Stomach smooth muscle (tissue), 2 donors: Measurements from ENCODE around the gene PEPD.
"Not testable (repeated sequence)": the region's sequence is repeated elsewhere in the genome, so short reads cannot be mapped to it uniquely, and the experiment has no call there.

Experiments used
- H3K27ac ChIP-seq: one replicate; pipeline ENCODE4 v1.7.0; 2013; ENCODE audit warnings: mild to moderate bottlenecking, low read length, inconsistent platforms
- H3K27me3 ChIP-seq, 2 donors: one replicate each; pipeline ENCODE4 v1.7.0; 2013; ENCODE audit warnings: low read length in 2 of 2; ENCODE audit not compliant: insufficient read depth in 2 of 2, control insufficient read depth in 1 of 2
- H3K36me3 ChIP-seq, 2 donors: one replicate each; pipeline ENCODE4 v1.7.0; 2013; ENCODE audit warnings: low read length in 2 of 2; ENCODE audit not compliant: control insufficient read depth in 2 of 2, insufficient read depth in 2 of 2
- H3K4me1 ChIP-seq: one replicate; pipeline ENCODE4 v1.7.0; 2013; ENCODE audit warnings: low read length; ENCODE audit not compliant: control insufficient read depth, insufficient read depth
- H3K4me3 ChIP-seq, 2 donors: one replicate each; pipeline ENCODE4 v1.7.0; 2013; ENCODE audit warnings: low read length in 2 of 2
- H3K9ac ChIP-seq, 2 donors: one replicate each; pipeline ENCODE4 v1.7.0; 2013; ENCODE audit warnings: low read length in 2 of 2, mild to moderate bottlenecking in 1 of 2
- H3K9me3 ChIP-seq, 2 donors: one replicate each; pipeline ENCODE4 v1.7.0; 2013; ENCODE audit warnings: low read length in 2 of 2; ENCODE audit not compliant: control insufficient read depth in 2 of 2
- donor health status: healthy.
- donor health status: Pancreatic carcinoma.

PEPD gene

DNA sequence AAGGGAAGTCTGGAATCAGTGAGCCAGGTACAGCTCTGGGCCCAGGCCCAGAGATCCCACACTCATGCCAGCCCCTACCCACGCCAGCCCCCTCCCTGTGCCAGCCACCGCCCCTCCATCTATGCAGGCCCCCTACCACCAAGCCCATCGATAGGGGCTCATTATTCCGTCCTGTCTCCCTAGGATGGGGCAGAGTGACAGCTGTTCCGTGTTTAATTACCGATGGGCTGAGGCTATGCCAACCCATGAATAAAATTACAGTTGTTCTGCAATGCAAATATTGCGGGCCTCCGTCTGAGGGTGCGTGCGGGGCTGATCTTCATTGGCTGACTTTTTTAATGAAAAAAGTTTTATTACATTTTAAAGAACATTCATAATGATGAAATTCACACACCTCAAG lies 35.6 kb upstream of the PEPD start:
- Histone ChIP-seq H3K9me3 (no peaks in the 10 kb centered on the region), H3K36me3 (no peaks in the 10 kb centered on the region), H3K4me3 (no peak overlapping the region), H3K9ac (no peak overlapping the region), H3K27me3 (peaks cover 0 to 5% of the 10 kb centered on the region in 2 donors), H3K4me1 (no peaks in the 10 kb centered on the region), H3K27ac (no peak overlapping the region)

DNA sequence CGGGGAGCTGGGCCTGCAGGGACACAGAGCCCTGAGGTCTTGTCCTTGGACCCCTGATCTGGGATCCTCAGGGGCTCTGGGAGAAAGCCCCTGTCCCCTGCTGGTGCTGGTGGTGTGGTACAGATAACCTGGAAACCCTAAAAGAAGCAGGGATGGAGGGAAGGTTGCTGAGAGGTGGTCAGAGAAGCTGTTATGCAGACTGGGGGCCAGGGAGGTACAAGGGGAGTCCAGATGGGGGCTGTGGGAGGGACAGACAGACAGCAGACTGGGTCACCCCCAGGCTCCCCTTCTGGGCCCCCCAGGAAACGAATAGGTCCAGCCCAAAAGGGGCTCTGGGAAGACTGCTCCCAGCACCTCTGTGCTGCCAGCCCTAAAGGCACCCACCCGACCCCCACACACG lies 34.7 kb upstream of the PEPD start:
- no peak overlapping the region for H3K9ac ChIP-seq
- H3K27me3 ChIP-seq, result peaks cover 0 to 5% of the 10 kb centered on the region in 2 donors
- H3K27ac ChIP-seq, result no peak overlapping the region
- no peaks in the 10 kb centered on the region for H3K4me1 ChIP-seq
- H3K4me3 ChIP-seq, result no peak overlapping the region
- no peaks in the 10 kb centered on the region for H3K36me3 ChIP-seq
- H3K9me3 ChIP-seq, result no peaks in the 10 kb centered on the region

DNA sequence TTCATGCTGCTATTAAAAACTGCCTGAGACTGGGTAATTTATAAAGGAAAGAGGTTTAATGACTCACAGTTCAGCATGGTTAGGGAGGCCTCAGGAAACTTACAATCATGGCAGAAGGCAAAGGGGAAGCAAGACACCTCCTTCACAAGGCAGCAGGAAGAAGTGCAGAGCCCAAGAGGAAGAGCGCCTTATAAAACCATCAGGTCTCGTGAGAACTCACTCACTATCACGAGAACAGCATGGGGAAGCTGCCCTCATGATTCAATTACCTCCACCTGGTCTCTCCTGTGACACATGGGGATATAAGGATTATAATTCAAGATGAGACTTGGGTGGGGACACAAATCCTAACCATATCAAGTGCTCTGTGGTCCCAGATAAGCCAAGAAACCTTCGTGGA lies 34.1 kb upstream of the PEPD start:
- H3K27ac ChIP-seq, H3K27me3 ChIP-seq, H3K9me3 ChIP-seq, H3K9ac ChIP-seq, H3K4me3 ChIP-seq, H3K4me1 ChIP-seq, H3K36me3 ChIP-seq: not testable (repeated sequence)

GRCh38 chr19:33554821-33555220 lies 33.2 kb upstream of the PEPD start:
- Histone ChIP-seq H3K4me3 (no peak overlapping the region), H3K9ac (no peak overlapping the region), H3K4me1 (no peaks in the 10 kb centered on the region), H3K27me3 (peaks cover 0 to 5% of the 10 kb centered on the region in 2 donors), H3K36me3 (no peaks in the 10 kb centered on the region), H3K9me3 (no peaks in the 10 kb centered on the region), H3K27ac (no peak overlapping the region)

DNA sequence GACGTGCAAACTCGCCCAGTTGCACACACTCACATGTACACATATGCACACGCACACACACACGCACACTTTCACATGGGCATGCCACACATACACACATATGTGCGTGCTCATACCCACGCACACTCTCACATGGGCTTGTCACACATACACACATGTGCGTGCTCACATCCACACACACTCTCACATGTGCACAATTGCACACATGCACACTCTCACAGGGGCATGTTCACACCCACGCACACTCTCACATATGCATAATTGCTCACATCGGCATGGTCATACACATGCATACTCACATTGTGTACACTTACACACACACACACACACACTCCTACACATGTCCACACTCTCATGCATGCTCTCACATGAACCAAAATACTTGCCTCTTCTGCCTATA lies 32.8 kb upstream of the PEPD start:
- H3K27me3 ChIP-seq, result peaks cover 0 to 5% of the 10 kb centered on the region in 2 donors
- H3K36me3 ChIP-seq, result no peaks in the 10 kb centered on the region
- H3K9ac ChIP-seq, result no peak overlapping the region
- H3K4me1 ChIP-seq, result no peaks in the 10 kb centered on the region
- no peak overlapping the region for H3K4me3 ChIP-seq
- H3K27ac ChIP-seq, result no peak overlapping the region
- H3K9me3 ChIP-seq, result no peaks in the 10 kb centered on the region

DNA sequence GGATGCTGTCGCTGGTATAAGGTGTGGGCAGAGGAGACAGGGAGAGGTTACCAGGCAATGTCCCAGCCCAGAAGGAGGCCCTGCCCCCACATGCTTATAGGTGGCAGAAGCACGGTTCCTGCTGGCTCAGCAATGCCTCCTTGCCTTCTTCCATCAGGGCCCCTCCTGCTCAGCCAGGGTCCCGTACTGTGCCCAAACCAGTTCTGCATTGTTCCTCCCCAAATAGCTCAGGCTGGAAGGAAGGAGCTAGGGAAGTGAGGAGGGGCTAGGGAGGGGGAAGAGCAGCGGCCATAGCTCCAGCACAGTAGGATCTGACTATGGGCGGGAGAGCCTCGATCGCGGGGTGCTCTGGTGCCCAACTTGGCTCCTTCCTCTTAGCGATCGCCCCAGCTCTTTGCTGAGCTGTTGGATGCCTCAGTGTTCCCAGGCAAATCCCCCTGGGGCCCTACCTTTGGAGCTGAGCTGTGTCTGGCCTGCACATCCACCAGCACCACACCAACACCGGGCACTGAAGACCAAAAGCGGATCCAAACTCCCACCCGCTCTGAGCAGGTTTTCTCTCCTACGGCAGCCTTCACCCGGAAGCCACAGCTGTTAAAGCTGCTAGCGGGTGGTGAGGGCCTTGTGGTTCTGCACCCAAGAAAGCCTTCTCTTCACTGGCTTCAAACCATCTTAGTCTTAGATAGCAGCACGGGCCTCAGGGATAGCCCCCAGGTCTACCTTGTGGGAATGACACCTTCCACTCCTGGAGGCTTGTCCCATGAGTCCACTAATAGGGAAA lies 32.1 kb upstream of the PEPD start:
- Histone ChIP-seq H3K36me3 (no peaks in the 10 kb centered on the region), H3K4me1 (no peaks in the 10 kb centered on the region), H3K9ac (no peak overlapping the region), H3K27me3 (peaks cover 0 to 2% of the 10 kb centered on the region in 2 donors), H3K4me3 (no peak overlapping the region), H3K9me3 (no peaks in the 10 kb centered on the region), H3K27ac (no peak overlapping the region)

- Histone ChIP-seq H3K9ac (no peak overlapping the region), H3K27me3 (peaks cover 0 to 2% of the 10 kb centered on the region in 2 donors), H3K27ac (no peak overlapping the region), H3K4me1 (no peaks in the 10 kb centered on the region), H3K9me3 (no peaks in the 10 kb centered on the region), H3K36me3 (no peaks in the 10 kb centered on the region), H3K4me3 (no peak overlapping the region)
Measured at GRCh38 chr19:33552928-33553279, 31.3 kb upstream of the PEPD start.

- no peaks in the 10 kb centered on the region for H3K9me3 ChIP-seq
- no peaks in the 10 kb centered on the region for H3K36me3 ChIP-seq
- no peak overlapping the region for H3K4me3 ChIP-seq
- H3K27ac ChIP-seq, result no peak overlapping the region
- H3K27me3 ChIP-seq, result peaks cover 0 to 2% of the 10 kb centered on the region in 2 donors
- no peak overlapping the region for H3K9ac ChIP-seq
- no peaks in the 10 kb centered on the region for H3K4me1 ChIP-seq
Measured at GRCh38 chr19:33552191-33552927, 30.8 kb upstream of the PEPD start.

GRCh38 chr19:33551676-33552075 lies 30.1 kb upstream of the PEPD start:
- no peak overlapping the region for H3K9ac ChIP-seq
- H3K4me3 ChIP-seq, result no peak overlapping the region
- no peaks in the 10 kb centered on the region for H3K36me3 ChIP-seq
- no peak overlapping the region for H3K27ac ChIP-seq
- H3K4me1 ChIP-seq, result no peaks in the 10 kb centered on the region
- no peaks in the 10 kb centered on the region for H3K27me3 ChIP-seq
- H3K9me3 ChIP-seq, result no peaks in the 10 kb centered on the region

GRCh38 chr19:33550768-33551167 lies 29.2 kb upstream of the PEPD start:
- H3K9me3 ChIP-seq, result no peaks in the 10 kb centered on the region
- peaks cover 0 to 1% of the 10 kb centered on the region in 2 donors for H3K27me3 ChIP-seq
- H3K4me1 ChIP-seq, result no peaks in the 10 kb centered on the region
- no peak overlapping the region for H3K27ac ChIP-seq
- H3K36me3 ChIP-seq, result no peaks in the 10 kb centered on the region
- no peak overlapping the region for H3K4me3 ChIP-seq
- H3K9ac ChIP-seq, result no peak overlapping the region

GRCh38 chr19:33547676-33548075 lies 26.1 kb upstream of the PEPD start:
- Histone ChIP-seq H3K36me3 (no peaks in the 10 kb centered on the region), H3K4me3 (no peak overlapping the region), H3K9me3 (no peaks in the 10 kb centered on the region), H3K27ac (no peak overlapping the region), H3K9ac (no peak overlapping the region), H3K4me1 (no peaks in the 10 kb centered on the region), H3K27me3 (peaks cover 4 to 7% of the 10 kb centered on the region in 2 donors)
